Left ventricle myocardium inferior (tissue), 1 donor: ENCODE data around the gene KMT2D. TPM values are rescaled to one million over a fixed set of nuclear protein-coding genes. Genes with fewer than 3 reads are reported as not detected.

Source experiments
- DNase-seq: peaks from one replicate; pipeline ENCODE4 v3.0.0-alpha.2; 2020
- H3K27ac ChIP-seq: fragments of 200-600 bp; replicated peaks from 2 replicates; pipeline ENCODE4 v1.8.0; 2021
- H3K27me3 ChIP-seq: fragments of 200-600 bp; 2 replicates; pipeline ENCODE4 v1.8.0; 2021; ENCODE audit warnings: low read depth
- H3K36me3 ChIP-seq: fragments of 200-600 bp; 2 replicates; pipeline ENCODE4 v1.8.0; 2021
- H3K4me1 ChIP-seq: fragments of 200-600 bp; 2 replicates; pipeline ENCODE4 v1.8.0; 2021
- H3K4me3 ChIP-seq: fragments of 200-600 bp; 2 replicates; pipeline ENCODE4 v1.8.0; 2021; ENCODE audit warnings: mild to moderate bottlenecking, moderate library complexity
- H3K9me3 ChIP-seq: fragments of 200-600 bp; replicated peaks from 2 replicates; pipeline ENCODE4 v1.8.0; 2021
- CTCF ChIP-seq: fragments of 200-600 bp; IDR thresholded peaks from 2 replicates; pipeline ENCODE4 v1.8.0; 2021; ENCODE audit warnings: antibody characterized with exemption, mild to moderate bottlenecking, borderline replicate concordance
- intact Hi-C: fragments of 100-400 bp; cut with micrococcal nuclease; formaldehyde crosslinking; loops from one replicate; pipeline ENCODE4 v1.11.0; 2022
- total RNA-seq: library from RNA; stranded (reverse); fragmentation: NEBNext Ultra II Directional; extraction: Animal tissue kit (Norgen Biotek cat#: 25700); gene quantifications from one replicate; pipeline ENCODE4 v1.2.1, GENCODE V29; 2021
- donor health status: DM: no; HTN: yes; CAD: no; lungs with severe emphysema.

The KMT2D gene
- total RNA-seq, 1 donor from 2014 or later: 38.5 TPM

- Histone ChIP-seq H3K36me3 (peaks cover 96% of the 10 kb centered on the region), H3K27ac (no peak overlapping the region), H3K27me3 (no peaks in the 10 kb centered on the region), H3K4me3 (no peak overlapping the region), H3K9me3 (no peaks in the 10 kb centered on the region), H3K4me1 (peaks cover 2% of the 10 kb centered on the region)
- intact Hi-C loops: no loop called here
- TF ChIP-seq CTCF: no peak
- no peak for DNase-seq
Observed at GRCh38 chr12:49026678-49027480, 33.7 kb downstream of the KMT2D start.

- no peaks in the 10 kb centered on the region for H3K27me3 ChIP-seq
- no peak for DNase-seq
- no peaks in the 10 kb centered on the region for H3K4me1 ChIP-seq
- intact Hi-C loops: no loop called here
- no peak for TF ChIP-seq CTCF
- H3K27ac ChIP-seq: no peak overlapping the region
- H3K4me3 ChIP-seq: no peak overlapping the region
- H3K36me3 ChIP-seq: peaks cover 96% of the 10 kb centered on the region
- no peaks in the 10 kb centered on the region for H3K9me3 ChIP-seq
Observed at GRCh38 chr12:49026101-49026500, 34.5 kb downstream of the KMT2D start.

- Histone ChIP-seq H3K27ac (no peak overlapping the region), H3K36me3 (peaks cover 98% of the 10 kb centered on the region), H3K4me3 (no peak overlapping the region), H3K9me3 (no peaks in the 10 kb centered on the region), H3K27me3 (no peaks in the 10 kb centered on the region), H3K4me1 (no peaks in the 10 kb centered on the region)
- DNase-seq: no peak
- intact Hi-C loops: no loop called here
- TF ChIP-seq CTCF: no peak
Observed at GRCh38 chr12:49025463-49025862, 35.1 kb downstream of the KMT2D start.

GRCh38 chr12:49024543-49024942 lies 36.1 kb downstream of the KMT2D start:
- Histone ChIP-seq H3K4me3 (no peak overlapping the region), H3K9me3 (no peaks in the 10 kb centered on the region), H3K4me1 (peaks cover 1% of the 10 kb centered on the region), H3K36me3 (peaks cover 91% of the 10 kb centered on the region), H3K27me3 (no peaks in the 10 kb centered on the region), H3K27ac (no peak overlapping the region)
- no peak for DNase-seq
- TF ChIP-seq CTCF: no peak
- intact Hi-C loops: no loop called here

- no peak for TF ChIP-seq CTCF
- Histone ChIP-seq H3K4me3 (no peak overlapping the region), H3K36me3 (peaks cover 83% of the 10 kb centered on the region), H3K27me3 (no peaks in the 10 kb centered on the region), H3K27ac (no peak overlapping the region), H3K4me1 (peaks cover 8% of the 10 kb centered on the region), H3K9me3 (no peaks in the 10 kb centered on the region)
- DNase-seq: no peak
- intact Hi-C loops: no loop called here
Observed at GRCh38 chr12:49023812-49024211, 36.8 kb downstream of the KMT2D start.
